Measurements from ENCODE around the gene MTX2. TPM values are rescaled to one million over a fixed set of nuclear protein-coding genes. Genes with fewer than 3 reads are reported as not detected.

The MTX2 gene
- total RNA-seq, 1 donor from 2014 or later, result 39.3 TPM

GRCh38 chr2:176251928-176252327 lies 17.3 kb upstream of the MTX2 start:
- H3K27me3 ChIP-seq, result no peaks in the 10 kb centered on the region
- no peak overlapping the region for H3K4me3 ChIP-seq
- intact Hi-C loops (cut with DNase I), result no loop called here
- H3K4me1 ChIP-seq, result no peaks in the 10 kb centered on the region
- no peaks in the 10 kb centered on the region for H3K9me3 ChIP-seq
- H3K27ac ChIP-seq, result no peak overlapping the region
- H3K36me3 ChIP-seq, result no peaks in the 10 kb centered on the region
- DNase-seq (ENCODE audit: extremely low spot score in 2 of 2), result no peak
- TF ChIP-seq POLR2AphosphoS5 (IDR thresholded peaks at IDR 0.05; ENCODE audit: insufficient read depth in 1 of 2, low read depth in 1 of 2), result peak in 1 of 2 donors; percentile 33
- TF ChIP-seq POLR2A (IDR thresholded peaks at IDR 0.05), result no peak

GRCh38 chr2:176260689-176261088 lies 8.6 kb upstream of the MTX2 start:
- no peak for DNase-seq (ENCODE audit: extremely low spot score in 2 of 2)
- Histone ChIP-seq H3K27me3 (no peaks in the 10 kb centered on the region), H3K4me3 (no peak overlapping the region), H3K36me3 (no peaks in the 10 kb centered on the region), H3K27ac (no peak overlapping the region), H3K4me1 (no peaks in the 10 kb centered on the region), H3K9me3 (no peaks in the 10 kb centered on the region)
- intact Hi-C loops (cut with DNase I), result no loop called here
- TF ChIP-seq CTCF (IDR thresholded peaks at IDR 0.05) (no peak), POLR2A (IDR thresholded peaks at IDR 0.05) (no peak), POLR2AphosphoS5 (IDR thresholded peaks at IDR 0.05; ENCODE audit: insufficient read depth in 1 of 2, low read depth in 1 of 2) (no peak)

GRCh38 chr2:176261136-176261535 lies 8.1 kb upstream of the MTX2 start:
- intact Hi-C loops (cut with DNase I), result no loop called here
- TF ChIP-seq POLR2A (IDR thresholded peaks at IDR 0.05) (no peak), CTCF (IDR thresholded peaks at IDR 0.05) (no peak), POLR2AphosphoS5 (IDR thresholded peaks at IDR 0.05; ENCODE audit: insufficient read depth in 1 of 2, low read depth in 1 of 2) (no peak)
- Histone ChIP-seq H3K9me3 (no peaks in the 10 kb centered on the region), H3K4me1 (no peaks in the 10 kb centered on the region), H3K27ac (no peak overlapping the region), H3K27me3 (no peaks in the 10 kb centered on the region), H3K4me3 (no peak overlapping the region), H3K36me3 (no peaks in the 10 kb centered on the region)
- DNase-seq (ENCODE audit: extremely low spot score in 2 of 2), result no peak

GRCh38 chr2:176268976-176269318 lies 295 bp upstream of the MTX2 start:
- DNase-seq (ENCODE audit: extremely low spot score in 2 of 2), result no peak
- H3K36me3 ChIP-seq, result no peaks in the 10 kb centered on the region
- H3K27ac ChIP-seq, result peak overlapping the region; percentile 75
- no peak for TF ChIP-seq CTCF (IDR thresholded peaks at IDR 0.05)
- TF ChIP-seq POLR2AphosphoS5 (IDR thresholded peaks at IDR 0.05; ENCODE audit: insufficient read depth in 1 of 2, low read depth in 1 of 2), result no peak
- TF ChIP-seq POLR2A (IDR thresholded peaks at IDR 0.05), result no peak
- peak overlapping the region; percentile 64 to 71 for H3K4me3 ChIP-seq
- H3K4me1 ChIP-seq, result peaks cover 19% of the 10 kb centered on the region
- intact Hi-C loops (cut with DNase I), result no loop called here
- no peaks in the 10 kb centered on the region for H3K9me3 ChIP-seq
- H3K27me3 ChIP-seq, result no peaks in the 10 kb centered on the region

GRCh38 chr2:176270100-176270750 lies 983 bp downstream of the MTX2 start:
- Histone ChIP-seq H3K27ac (peak overlapping the region; percentile 75), H3K4me1 (peaks cover 20% of the 10 kb centered on the region), H3K4me3 (peak overlapping the region; percentile 64 to 71), H3K9me3 (no peaks in the 10 kb centered on the region), H3K27me3 (no peaks in the 10 kb centered on the region), H3K36me3 (no peaks in the 10 kb centered on the region)
- no peak for TF ChIP-seq POLR2A (IDR thresholded peaks at IDR 0.05)
- TF ChIP-seq POLR2AphosphoS5 (IDR thresholded peaks at IDR 0.05; ENCODE audit: insufficient read depth in 1 of 2, low read depth in 1 of 2), result no peak
- TF ChIP-seq CTCF (IDR thresholded peaks at IDR 0.05), result no peak
- intact Hi-C loops (cut with DNase I), result no loop called here
- DNase-seq (ENCODE audit: extremely low spot score in 2 of 2), result no peak

All from vagina (tissue), 2 donors.